Heart right ventricle (tissue), 16 donors: ENCODE data around the gene SP140. TPM values are rescaled to one million over a fixed set of nuclear protein-coding genes. Genes with fewer than 3 reads are reported as not detected.

Experiments used
- ATAC-seq, 8 donors: fragments of 200-7000 bp; cut with Tn5 transposase; one replicate each; pipeline ENCODE4 v1.9.1; 2020; ENCODE audit warnings: mild to moderate bottlenecking in 8 of 8, moderate library complexity in 8 of 8, moderate number of reproducible peaks in 1 of 8
- DNase-seq, 2 donors: peaks; one replicate each; pipeline ENCODE4 v3.0.0-alpha.2; 2020
- H3K27ac ChIP-seq, 10 donors: fragments of 200-600 bp; sonication (generic) in 2 of 10; one replicate each; pipeline versions ENCODE4 v1.5.0 to v1.8.0; 2020 to 2022; ENCODE audit warnings: mild to moderate bottlenecking in 3 of 10
- H3K27me3 ChIP-seq, 7 donors: fragments of 200-600 bp; one replicate each; pipeline ENCODE4 v1.8.0; 2021 to 2022; ENCODE audit warnings: mild to moderate bottlenecking in 2 of 7
- H3K36me3 ChIP-seq, 9 donors: fragments of 200-600 bp; sonication (generic) in 1 of 9; one replicate each; pipeline versions ENCODE4 v1.5.0 to v1.8.0; 2020 to 2022; ENCODE audit warnings: mild to moderate bottlenecking in 2 of 9
- H3K4me1 ChIP-seq, 9 donors: fragments of 200-600 bp; sonication (generic) in 1 of 9; one replicate each; pipeline versions ENCODE4 v1.5.0 to v1.8.0; 2020 to 2022; ENCODE audit warnings: mild to moderate bottlenecking in 4 of 9
- H3K4me3 ChIP-seq, 10 donors: fragments of 200-600 bp; sonication (generic) in 2 of 10; one replicate each; pipeline versions ENCODE4 v1.5.0 to v1.8.0; 2020 to 2022; ENCODE audit warnings: mild to moderate bottlenecking in 7 of 10, moderate library complexity in 2 of 10
- H3K9me3 ChIP-seq, 11 donors: fragments of 200-600 bp in 10 of 11; sonication (generic) in 2 of 11; one replicate each; pipeline versions ENCODE4 v1.5.0 to v1.8.0; 2013 to 2022; ENCODE audit warnings: mild to moderate bottlenecking in 2 of 11, control low read depth in 1 of 11, moderate library complexity in 1 of 11
- WGBS, 2 donors: extraction: QIAGEN DNeasy Blood & Tissue Kit; methylation state at CpG; one replicate each; pipeline ENCODE4 v1.1.7; 2013; ENCODE audit warnings: inconsistent platforms in 1 of 2; 5-methylcytosine and 5-hydroxymethylcytosine counted together
- intact Hi-C, 10 donors: fragments of 100-400 bp; cut with DNase I; formaldehyde crosslinking; loops; one replicate each; pipeline versions ENCODE4 v1.11.1 to v1.14.2; 2022
- polyA plus RNA-seq, 2 donors: library from polyadenylated mRNA; stranded (reverse); fragments of 200-250 nt; gene quantifications; one replicate each; pipeline ENCODE4 v1.2.3, GENCODE V29; 2013
- total RNA-seq, 10 donors: library from RNA; stranded (reverse); fragmentation: NEBNext Ultra II Directional in 3 of 10; extraction: Animal tissue kit (Norgen Biotek cat#: 25700) in 3 of 10; gene quantifications; one replicate each; pipeline versions ENCODE4 v1.2.1 to v1.2.4, GENCODE V29; 2021 to 2023
- TF ChIP-seq, protein P1 (sequence below), 9 donors: fragments of 200-600 bp; sonication (generic) in 2 of 9; IDR thresholded peaks; one replicate each; pipeline versions ENCODE4 v1.5.0 to v1.8.0; 2021 to 2022; ENCODE audit warnings: antibody characterized with exemption in 9 of 9, mild to moderate bottlenecking in 5 of 9, moderate library complexity in 1 of 9
- donor health status: Arrhythmogenic right ventricular cardiomyopathy.
- donor health status: ischemic (EF 13 %, LVEDD 7.1; RV severe dilation, severe dysfunction).
- donor health status: healthy with polysubstance abuse.
- donor health status: DM: no; HTN: yes; CAD: no.
- donor health status: DM: no; HTN: no; CAD: no.
- donor health status: ischemic (EF 25% LVEDD 6.9; RV normal size, moderate dysfunction).
- donor health status: ischemic (EF 25% LVEDD 5.7; RV mildly dilated, moderate dysfunction).
- donor health status: healthy.
- donor health status: DM: yes; HTN: yes; CAD: no.
- donor health status: Ischemic cardiomyopathy.
- donor health status: ischemic (EF 35%, LVEDD 5.7; RV mildly dilated, moderate dysfunction).
- donor health status: nonischemic (EF 11% LVEDD 7.7; RV severe dilation, severe dysfunction).
- donor health status: DM: yes; HTN: yes; CAD: no.
- donor health status: PGD.
- donor health status: ischemic (EF 29% LVEDD 5.4; RV normal size, mild dysfunction).
- donor health status: nonischemic (EF 23%, LVEDD 6.1; RV moderate dilation, normal function).

The SP140 gene
- total and polyA plus RNA-seq, 12 donors, result 0.09 to 3.3 (median 0.58) TPM; not detected in 2

DNA sequence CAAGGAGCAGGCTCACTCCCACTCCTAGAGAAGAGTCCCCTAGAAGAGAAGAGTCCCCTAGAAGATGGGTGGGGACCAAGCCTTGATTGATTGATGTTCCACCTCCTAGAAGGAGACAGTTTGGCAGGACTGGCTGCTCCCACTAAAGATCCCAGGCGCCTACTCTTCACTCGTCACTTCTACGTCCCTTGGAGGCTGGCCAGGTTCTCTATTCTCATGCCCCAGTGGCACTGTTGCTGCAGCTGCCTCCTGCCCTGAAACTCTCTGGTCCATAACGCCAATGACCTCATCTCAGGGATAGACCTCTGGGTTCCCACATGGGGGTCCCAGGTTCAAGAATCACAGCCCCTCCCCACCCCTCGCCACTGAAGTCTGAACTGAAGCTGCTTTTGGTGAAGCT, 99.0 kb downstream of the SP140 start:
- TF ChIP-seq, protein P1, sequence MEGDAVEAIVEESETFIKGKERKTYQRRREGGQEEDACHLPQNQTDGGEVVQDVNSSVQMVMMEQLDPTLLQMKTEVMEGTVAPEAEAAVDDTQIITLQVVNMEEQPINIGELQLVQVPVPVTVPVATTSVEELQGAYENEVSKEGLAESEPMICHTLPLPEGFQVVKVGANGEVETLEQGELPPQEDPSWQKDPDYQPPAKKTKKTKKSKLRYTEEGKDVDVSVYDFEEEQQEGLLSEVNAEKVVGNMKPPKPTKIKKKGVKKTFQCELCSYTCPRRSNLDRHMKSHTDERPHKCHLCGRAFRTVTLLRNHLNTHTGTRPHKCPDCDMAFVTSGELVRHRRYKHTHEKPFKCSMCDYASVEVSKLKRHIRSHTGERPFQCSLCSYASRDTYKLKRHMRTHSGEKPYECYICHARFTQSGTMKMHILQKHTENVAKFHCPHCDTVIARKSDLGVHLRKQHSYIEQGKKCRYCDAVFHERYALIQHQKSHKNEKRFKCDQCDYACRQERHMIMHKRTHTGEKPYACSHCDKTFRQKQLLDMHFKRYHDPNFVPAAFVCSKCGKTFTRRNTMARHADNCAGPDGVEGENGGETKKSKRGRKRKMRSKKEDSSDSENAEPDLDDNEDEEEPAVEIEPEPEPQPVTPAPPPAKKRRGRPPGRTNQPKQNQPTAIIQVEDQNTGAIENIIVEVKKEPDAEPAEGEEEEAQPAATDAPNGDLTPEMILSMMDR (IDR thresholded peaks at IDR 0.05), result no peak
- ATAC-seq (peak in 1 of 8 donors; percentile 24), DNase-seq (no peak)
- Histone ChIP-seq H3K36me3 (peaks cover 0 to 11% (median 0%) of the 10 kb centered on the region in 9 donors), H3K9me3 (peaks cover 0 to 12% (median 2%) of the 10 kb centered on the region in 11 donors), H3K27me3 (no peaks in the 10 kb centered on the region), H3K4me1 (peaks cover 0 to 37% (median 25%) of the 10 kb centered on the region in 9 donors), H3K27ac (no peak overlapping the region), H3K4me3 (no peak overlapping the region)
- intact Hi-C loops, result loop anchor here in 1 of 10 donors (10.0 kb wide), 1 partner anchor 110 kb away; the partner anchor contains the start of gene SP110
- WGBS, 2 donors, result 68 to 74% methylated on average over 5 of the region's 5 CpGs

- Histone ChIP-seq H3K4me1 (peaks cover 0 to 41% (median 19%) of the 10 kb centered on the region in 9 donors), H3K4me3 (no peak overlapping the region), H3K27me3 (no peaks in the 10 kb centered on the region), H3K9me3 (peaks cover 0 to 12% (median 2%) of the 10 kb centered on the region in 11 donors), H3K36me3 (peaks cover 0 to 13% (median 0%) of the 10 kb centered on the region in 9 donors), H3K27ac (no peak overlapping the region)
- 88 to 91% methylated on average over 8 to 9 of the region's 9 CpGs for WGBS, 2 donors
- DNase-seq (no peak), ATAC-seq (no peak)
- TF ChIP-seq, protein P1 (IDR thresholded peaks at IDR 0.05), result no peak
- intact Hi-C loops, result loop anchor here in 3 of 10 donors (5.0 to 10.0 kb wide), 3 partner anchors 92 to 111 kb away; partner anchors contain the start of genes SP100 (in 1 of the 3) and SP110 (in 1 of the 3)
Observed at GRCh38 chr2:230325316-230326243, 100.0 kb downstream of the SP140 start.

- intact Hi-C loops, result loop anchor here in 3 of 10 donors (5.0 to 10.0 kb wide), 3 partner anchors 91 to 112 kb away; partner anchors contain the start of genes SP100 (in 1 of the 3) and SP110 (in 1 of the 3)
- Histone ChIP-seq H3K36me3 (peaks cover 0 to 13% (median 0%) of the 10 kb centered on the region in 9 donors), H3K27ac (peak within 1 kb of the TSS in 9 of 10 donors; percentile 54 to 97 (median 83)), H3K9me3 (peaks cover 0 to 12% (median 0%) of the 10 kb centered on the region in 11 donors), H3K4me1 (peaks cover 0 to 41% (median 19%) of the 10 kb centered on the region in 9 donors), H3K27me3 (no peaks in the 10 kb centered on the region), H3K4me3 (peak within 1 kb of the TSS; percentile 9 to 65 (median 54))
- ATAC-seq (peak; percentile 89 to 97 (median 96)), DNase-seq (peak; percentile 69 to 75)
- TF ChIP-seq, protein P1 (IDR thresholded peaks at IDR 0.05), result no peak
- WGBS, 2 donors, result 18 to 21% methylated on average over 11 of the region's 11 CpGs
Observed at GRCh38 chr2:230326453-230327417, 101.2 kb downstream of the SP140 start, which contains the start of gene SP140L. TSS of gene SP140L (plus strand) at chr2:230327193. CDS start at chr2:230327270, 77 bp downstream.
